Measurements from ENCODE around the gene RPL37. TPM values are rescaled to one million over a fixed set of nuclear protein-coding genes. Genes with fewer than 3 reads are reported as not detected.
"Not testable (repeated sequence)": the region's sequence is repeated elsewhere in the genome, so short reads cannot be mapped to it uniquely, and the experiment has no call there.

The RPL37 gene
- total RNA-seq, 1 donor from 2014 or later, result 942 TPM

DNA sequence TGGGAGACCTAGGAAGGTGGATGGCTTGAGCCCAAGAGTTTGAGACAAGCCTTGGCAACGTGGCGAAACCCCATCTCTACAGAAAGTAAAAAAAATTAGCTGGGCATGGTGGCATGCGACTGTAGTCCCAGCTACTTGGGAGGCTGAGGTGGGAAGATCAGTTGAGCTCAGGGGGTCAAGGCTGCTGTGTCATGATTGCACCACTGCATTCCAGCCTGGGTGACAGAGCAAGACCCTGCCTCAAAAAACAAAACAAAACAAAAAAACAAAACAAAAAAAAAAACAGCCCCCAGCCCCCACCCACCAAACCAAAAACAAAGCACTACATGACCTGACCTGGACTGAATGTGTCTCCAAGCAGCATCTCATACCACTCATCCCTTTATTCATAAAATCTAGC is 40.9 kb upstream of the RPL37 start:
- intact Hi-C loops (cut with DNase I), result no loop called here
- TF ChIP-seq, protein P1, sequence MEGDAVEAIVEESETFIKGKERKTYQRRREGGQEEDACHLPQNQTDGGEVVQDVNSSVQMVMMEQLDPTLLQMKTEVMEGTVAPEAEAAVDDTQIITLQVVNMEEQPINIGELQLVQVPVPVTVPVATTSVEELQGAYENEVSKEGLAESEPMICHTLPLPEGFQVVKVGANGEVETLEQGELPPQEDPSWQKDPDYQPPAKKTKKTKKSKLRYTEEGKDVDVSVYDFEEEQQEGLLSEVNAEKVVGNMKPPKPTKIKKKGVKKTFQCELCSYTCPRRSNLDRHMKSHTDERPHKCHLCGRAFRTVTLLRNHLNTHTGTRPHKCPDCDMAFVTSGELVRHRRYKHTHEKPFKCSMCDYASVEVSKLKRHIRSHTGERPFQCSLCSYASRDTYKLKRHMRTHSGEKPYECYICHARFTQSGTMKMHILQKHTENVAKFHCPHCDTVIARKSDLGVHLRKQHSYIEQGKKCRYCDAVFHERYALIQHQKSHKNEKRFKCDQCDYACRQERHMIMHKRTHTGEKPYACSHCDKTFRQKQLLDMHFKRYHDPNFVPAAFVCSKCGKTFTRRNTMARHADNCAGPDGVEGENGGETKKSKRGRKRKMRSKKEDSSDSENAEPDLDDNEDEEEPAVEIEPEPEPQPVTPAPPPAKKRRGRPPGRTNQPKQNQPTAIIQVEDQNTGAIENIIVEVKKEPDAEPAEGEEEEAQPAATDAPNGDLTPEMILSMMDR (IDR thresholded peaks at IDR 0.05), result no peak
- H3K36me3 ChIP-seq, result no peaks in the 10 kb centered on the region

DNA sequence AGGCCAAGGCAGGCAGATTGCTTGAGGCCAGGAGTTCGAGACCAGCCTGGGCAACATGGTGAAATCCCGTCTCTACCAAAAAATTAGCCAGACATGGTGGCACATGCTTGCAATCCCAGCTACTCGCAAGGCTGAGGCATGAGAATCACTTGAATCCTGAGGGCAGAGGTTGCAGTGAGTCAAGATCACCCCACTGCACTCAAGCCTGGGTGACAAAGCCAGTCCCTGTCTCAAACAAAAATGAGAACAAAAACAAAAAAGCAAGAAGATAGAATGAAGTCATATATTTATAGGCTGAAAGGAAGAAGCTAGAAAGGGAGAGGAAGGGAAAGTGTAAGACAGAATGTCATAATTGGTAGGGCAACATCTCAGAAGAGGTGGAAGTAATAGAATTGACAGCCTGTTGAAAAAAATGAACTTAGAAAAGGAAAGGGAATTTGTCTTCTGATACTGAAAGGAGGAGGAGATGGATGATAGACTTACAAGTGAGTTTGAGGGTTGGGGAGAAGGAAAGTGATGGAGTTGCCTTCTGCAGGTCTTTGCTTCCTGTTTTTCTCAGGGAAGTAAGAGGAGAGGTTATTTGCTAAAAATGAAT is 38.4 kb upstream of the RPL37 start:
- no peaks in the 10 kb centered on the region for H3K36me3 ChIP-seq
- ATAC-seq (no peak), DNase-seq (no peak)
- no peaks in the 10 kb centered on the region for H3K9me3 ChIP-seq
- H3K4me1 ChIP-seq, result no peaks in the 10 kb centered on the region
- TF ChIP-seq, protein P1 (IDR thresholded peaks at IDR 0.05), result no peak
- intact Hi-C loops (cut with DNase I), result no loop called here
- H3K4me3 ChIP-seq, result no peak overlapping the region
- no peaks in the 10 kb centered on the region for H3K27me3 ChIP-seq
- no peak overlapping the region for H3K27ac ChIP-seq

More for the DNA sequence above, 40.9 kb upstream of the RPL37 start:
- Histone ChIP-seq H3K9me3 (no peaks in the 10 kb centered on the region), H3K4me1 (no peaks in the 10 kb centered on the region), H3K27me3 (no peaks in the 10 kb centered on the region), H3K27ac (no peak overlapping the region), H3K4me3 (no peak overlapping the region)
- ATAC-seq, result no peak
- no peak for DNase-seq

DNA sequence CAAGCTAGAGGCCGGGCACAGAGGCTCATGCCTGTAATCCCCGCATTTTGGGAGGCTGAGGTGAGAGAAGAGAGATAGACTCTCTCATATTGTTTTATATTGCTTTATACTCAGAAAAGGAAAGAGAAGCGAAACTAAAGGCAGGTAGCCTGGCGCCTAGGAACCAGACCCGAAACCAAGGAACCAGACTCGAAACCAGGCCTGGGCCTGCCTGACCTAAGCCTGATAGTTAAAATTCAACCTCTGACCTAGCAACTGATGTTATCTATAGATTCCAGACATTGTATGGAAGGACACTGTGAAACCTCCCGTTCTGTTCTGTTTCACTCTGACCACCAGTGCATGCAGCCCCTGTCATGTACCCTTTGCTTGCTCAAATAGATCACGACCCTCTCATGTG is 37.2 kb upstream of the RPL37 start:
- H3K4me1 ChIP-seq; H3K27me3 ChIP-seq; DNase-seq; H3K9me3 ChIP-seq; H3K27ac ChIP-seq; ATAC-seq; intact Hi-C loops (cut with DNase I); H3K4me3 ChIP-seq; H3K36me3 ChIP-seq: not testable (repeated sequence)

DNA sequence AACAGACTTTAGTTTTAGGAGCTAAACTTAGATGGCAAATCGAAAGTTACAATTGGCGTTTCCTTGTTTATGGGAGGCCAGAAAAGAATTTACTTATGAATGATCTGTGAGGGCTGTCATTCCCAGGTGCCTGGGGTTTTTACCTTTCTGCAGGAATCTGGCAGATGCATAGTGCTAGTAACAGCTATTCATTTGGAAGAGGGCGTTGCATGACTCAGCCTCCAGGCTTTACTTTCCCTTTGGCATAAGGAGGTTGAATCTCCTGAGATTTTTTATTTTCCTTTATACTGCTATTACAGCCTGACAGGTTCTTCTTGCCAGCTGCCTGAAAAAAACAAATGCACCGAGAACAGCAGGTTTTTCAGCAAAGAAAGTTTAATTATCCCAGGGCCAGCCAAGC is 36.2 kb upstream of the RPL37 start:
- no peaks in the 10 kb centered on the region for H3K9me3 ChIP-seq
- TF ChIP-seq, protein P1 (IDR thresholded peaks at IDR 0.05), result no peak
- no peak for DNase-seq
- no peak overlapping the region for H3K27ac ChIP-seq
- no peaks in the 10 kb centered on the region for H3K36me3 ChIP-seq
- intact Hi-C loops (cut with DNase I), result no loop called here
- ATAC-seq, result no peak
- no peaks in the 10 kb centered on the region for H3K4me1 ChIP-seq
- H3K27me3 ChIP-seq, result no peaks in the 10 kb centered on the region
- no peak overlapping the region for H3K4me3 ChIP-seq

DNA sequence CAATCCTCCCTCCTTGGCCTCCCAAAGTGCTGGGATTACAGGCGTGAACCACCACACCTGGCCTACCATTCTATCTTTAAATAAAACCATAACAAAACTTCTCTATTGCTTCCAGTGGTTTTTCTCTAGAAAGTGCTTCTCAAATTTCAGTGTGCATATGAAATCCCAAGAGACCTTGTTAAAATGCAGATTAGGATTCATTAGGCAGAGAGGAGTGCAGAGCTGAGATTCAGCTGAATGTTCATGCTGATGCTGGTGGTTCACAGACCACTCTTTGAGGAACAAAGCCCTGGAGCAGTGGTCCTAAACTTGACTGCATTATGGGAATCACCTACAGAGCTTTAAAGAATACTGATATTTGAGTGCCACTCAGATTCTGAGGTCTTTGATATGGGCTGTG is 34.4 kb upstream of the RPL37 start:
- H3K27me3 ChIP-seq, result no peaks in the 10 kb centered on the region
- no peak for ATAC-seq
- H3K27ac ChIP-seq, result no peak overlapping the region
- DNase-seq, result no peak
- intact Hi-C loops (cut with DNase I), result no loop called here
- TF ChIP-seq, protein P1 (IDR thresholded peaks at IDR 0.05), result no peak
- no peak overlapping the region for H3K4me3 ChIP-seq
- no peaks in the 10 kb centered on the region for H3K4me1 ChIP-seq
- no peaks in the 10 kb centered on the region for H3K9me3 ChIP-seq
- no peaks in the 10 kb centered on the region for H3K36me3 ChIP-seq

DNA sequence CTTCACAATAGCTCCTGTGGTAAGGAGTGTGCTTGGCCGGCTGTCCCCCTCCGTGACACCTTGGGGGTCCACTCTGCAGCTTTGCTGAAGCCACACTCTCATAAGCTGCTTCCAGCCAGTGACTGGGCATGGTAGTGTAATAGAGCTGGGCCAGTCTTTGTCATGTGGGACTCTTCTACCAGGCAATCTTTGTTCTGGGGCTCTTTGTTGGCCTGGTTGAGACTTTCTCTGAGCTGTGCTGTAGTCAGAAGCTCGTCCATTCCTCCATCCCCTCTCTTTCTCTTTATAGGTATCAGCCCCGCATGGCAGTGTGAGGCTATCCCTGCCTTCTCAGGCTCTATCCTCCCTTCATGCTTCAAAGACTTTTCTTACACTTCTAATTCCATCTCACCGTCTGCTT is 31.8 kb upstream of the RPL37 start:
- no peak for DNase-seq
- no peaks in the 10 kb centered on the region for H3K27me3 ChIP-seq
- no peak for ATAC-seq
- H3K36me3 ChIP-seq, result no peaks in the 10 kb centered on the region
- intact Hi-C loops (cut with DNase I), result no loop called here
- H3K4me1 ChIP-seq, result no peaks in the 10 kb centered on the region
- TF ChIP-seq, protein P1 (IDR thresholded peaks at IDR 0.05), result no peak
- H3K4me3 ChIP-seq, result no peak overlapping the region
- no peaks in the 10 kb centered on the region for H3K9me3 ChIP-seq
- H3K27ac ChIP-seq, result no peak overlapping the region

DNA sequence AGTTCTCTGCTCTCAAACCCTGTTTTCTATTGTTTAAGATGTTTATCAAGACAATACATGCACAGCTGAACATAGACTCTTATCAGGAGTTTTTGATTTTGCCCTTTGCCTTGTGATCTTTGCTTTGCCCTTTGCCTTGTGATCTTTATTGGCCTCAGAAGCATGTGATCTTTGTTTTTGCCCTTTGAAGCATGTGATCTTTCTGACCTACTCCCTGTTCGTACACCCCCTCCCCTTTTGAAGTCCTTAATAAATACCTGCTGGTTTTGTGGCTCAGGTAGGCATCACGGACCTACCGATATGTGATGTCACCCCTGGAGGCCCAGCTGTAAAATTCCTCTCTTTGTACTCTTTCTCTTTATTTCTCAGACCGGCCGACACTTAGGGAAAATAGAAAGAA is 30.0 kb upstream of the RPL37 start:
- intact Hi-C loops (cut with DNase I); H3K4me3 ChIP-seq; ATAC-seq; DNase-seq; H3K36me3 ChIP-seq; H3K9me3 ChIP-seq; H3K27me3 ChIP-seq; H3K27ac ChIP-seq; H3K4me1 ChIP-seq: not testable (repeated sequence)
